Esophagus muscularis mucosa (tissue), 4 donors: Measurements from ENCODE around the gene MAN1C1. TPM values are rescaled to one million over a fixed set of nuclear protein-coding genes. Genes with fewer than 3 reads are reported as not detected.

Source experiments
- DNase-seq: peaks from one replicate; pipeline ENCODE4 v3.0.0-alpha.2; 2017; ENCODE audit errors: extremely low spot score
- H3K27ac ChIP-seq, 4 donors: fragments of 200-600 bp; sonication (generic); replicated peaks in 1 of 4; 1 replicate in 3 of 4; 2 replicates in 1 of 4; pipeline ENCODE4 v1.5.1; 2016 to 2019; ENCODE audit warnings: mild to moderate bottlenecking in 1 of 4
- H3K27me3 ChIP-seq, 4 donors: fragments of 200-600 bp; sonication (generic); one replicate each; pipeline versions ENCODE4 v1.5.1 to v1.6.0; 2016 to 2019
- H3K36me3 ChIP-seq, 4 donors: fragments of 200-600 bp; sonication (generic); one replicate each; pipeline ENCODE4 v1.5.1; 2016 to 2019
- H3K4me1 ChIP-seq, 4 donors: fragments of 200-600 bp; sonication (generic); one replicate each; pipeline ENCODE4 v1.5.1; 2016 to 2019
- H3K4me3 ChIP-seq, 4 donors: fragments of 200-600 bp; sonication (generic); 1 replicate in 2 of 4; 2 replicates in 2 of 4; pipeline ENCODE4 v1.5.1; 2016 to 2019; ENCODE audit warnings: mild to moderate bottlenecking in 4 of 4, moderate library complexity in 1 of 4
- H3K9me3 ChIP-seq, 4 donors: fragments of 200-600 bp; sonication (generic); 1 replicate in 3 of 4; 2 replicates in 1 of 4; pipeline ENCODE4 v1.5.1; 2016 to 2019
- CTCF ChIP-seq, 3 experiments: fragments of 200-600 bp in 2 of 3; fragments of 450-650 bp in 1 of 3; sonication (generic) in 2 of 3; IDR thresholded peaks; one replicate each; pipeline ENCODE4 v1.5.1; 2017 to 2019; ENCODE audit warnings: antibody characterized with exemption in 3 of 3, mild to moderate bottlenecking in 2 of 3, moderate library complexity in 1 of 3
- EP300 ChIP-seq: sonication (generic); formaldehyde crosslinking; IDR thresholded peaks from one replicate; pipeline ENCODE4 v1.6.1; 2017; ENCODE audit warnings: antibody characterized with exemption
- POLR2A ChIP-seq: fragments of 450-650 bp; IDR thresholded peaks from one replicate; pipeline ENCODE4 v1.6.1; 2017; ENCODE audit warnings: antibody characterized with exemption, moderate library complexity, mild to moderate bottlenecking, low read depth
- POLR2AphosphoS5 ChIP-seq, 2 donors: sonication (generic); formaldehyde crosslinking; IDR thresholded peaks; one replicate each; pipeline ENCODE4 v1.6.1; 2017; ENCODE audit warnings: antibody characterized with exemption in 2 of 2
- WGBS: methylation state at CpG from one replicate; pipeline ENCODE4 v1.1.5; 2018; 5-methylcytosine and 5-hydroxymethylcytosine counted together
- intact Hi-C: fragments of 100-400 bp; cut with DNase I; formaldehyde crosslinking; loops from one replicate; pipeline ENCODE4 v1.15.1; 2023
- total RNA-seq, 4 donors: library from RNA; depleted of rRNA; stranded (reverse); fragments of >200 nt; gene quantifications; one replicate each; pipeline versions ENCODE4 v1.1.0 to v1.2.1, GENCODE V29; 2016

MAN1C1 gene
- total RNA-seq, 4 donors from 2014 or later = 20.2 to 22.8 (median 20.7) TPM

DNA sequence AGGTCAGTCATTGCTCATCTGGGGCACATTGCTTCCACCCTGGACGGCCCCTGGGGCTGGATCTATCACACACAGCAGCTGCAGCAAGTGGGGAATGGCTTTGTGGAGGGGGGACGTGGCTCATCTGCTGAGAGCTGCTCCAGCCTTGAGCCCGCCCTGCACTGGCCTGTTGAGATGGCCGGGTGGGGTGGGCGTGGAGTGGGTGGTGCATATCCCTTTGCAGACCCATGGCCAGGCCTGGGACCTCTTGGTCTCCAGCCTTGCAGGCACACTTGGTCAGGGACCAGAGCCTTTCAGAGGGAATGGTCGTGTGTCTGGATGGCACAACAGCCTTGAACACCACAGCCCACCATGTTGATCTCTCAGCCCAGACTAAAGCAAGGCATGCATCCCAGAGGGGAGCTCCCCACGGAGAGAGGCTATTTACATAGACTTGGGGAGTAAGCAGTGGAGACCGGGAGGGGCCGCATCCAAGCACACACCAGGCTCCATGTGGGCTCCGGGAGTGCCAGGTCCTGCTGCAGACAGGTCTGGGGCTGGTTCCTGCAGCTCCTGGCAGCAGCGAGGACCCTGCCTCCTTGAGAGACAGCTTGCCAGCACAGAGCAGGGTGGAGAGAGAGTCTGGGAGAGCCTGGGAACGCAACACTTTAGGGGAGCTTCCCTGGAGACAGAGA, 130.6 kb downstream of the MAN1C1 start:
- intact Hi-C loops = no loop called here
- Histone ChIP-seq H3K9me3 (no peaks in the 10 kb centered on the region), H3K4me1 (peaks cover 28 to 60% (median 44%) of the 10 kb centered on the region in 4 donors), H3K4me3 (no peak overlapping the region), H3K27ac (no peak overlapping the region), H3K27me3 (no peaks in the 10 kb centered on the region), H3K36me3 (peaks cover 0 to 8% (median 5%) of the 10 kb centered on the region in 4 donors)
- no peak for DNase-seq
- 100% methylated on average over 1 of the region's 12 CpGs for WGBS
- no peak for TF ChIP-seq CTCF (IDR thresholded peaks at IDR 0.05)
- TF ChIP-seq POLR2A = no peak
- TF ChIP-seq EP300 = no peak
- no peak for TF ChIP-seq POLR2AphosphoS5 (IDR thresholded peaks at IDR 0.05)

- H3K9me3 ChIP-seq = no peaks in the 10 kb centered on the region
- H3K27me3 ChIP-seq = no peaks in the 10 kb centered on the region
- 82% methylated on average over 8 of the region's 8 CpGs for WGBS
- H3K27ac ChIP-seq = peak overlapping the region in 2 of 4 donors; percentile 40 to 65
- H3K36me3 ChIP-seq = peaks cover 0 to 15% (median 13%) of the 10 kb centered on the region in 4 donors
- intact Hi-C loops = no loop called here
- no peak overlapping the region for H3K4me3 ChIP-seq
- TF ChIP-seq POLR2AphosphoS5 (IDR thresholded peaks at IDR 0.05) (no peak), POLR2A (no peak), CTCF (IDR thresholded peaks at IDR 0.05) (no peak), EP300 (no peak)
- DNase-seq = no peak
- peaks cover 13 to 50% (median 31%) of the 10 kb centered on the region in 4 donors for H3K4me1 ChIP-seq
Observed at GRCh38 chr1:25748531-25749205, 132.1 kb downstream of the MAN1C1 start.

GRCh38 chr1:25750923-25751605, 134.5 kb downstream of the MAN1C1 start:
- DNase-seq = no peak
- no peak overlapping the region for H3K27ac ChIP-seq
- no peaks in the 10 kb centered on the region for H3K27me3 ChIP-seq
- 96% methylated on average over 6 of the region's 6 CpGs for WGBS
- intact Hi-C loops = no loop called here
- H3K36me3 ChIP-seq = peaks cover 3 to 20% (median 18%) of the 10 kb centered on the region in 4 donors
- H3K9me3 ChIP-seq = no peaks in the 10 kb centered on the region
- no peak for TF ChIP-seq CTCF (IDR thresholded peaks at IDR 0.05)
- no peak for TF ChIP-seq POLR2A
- no peak for TF ChIP-seq EP300
- no peak for TF ChIP-seq POLR2AphosphoS5 (IDR thresholded peaks at IDR 0.05)
- H3K4me1 ChIP-seq = peaks cover 0 to 45% (median 21%) of the 10 kb centered on the region in 4 donors
- no peak overlapping the region for H3K4me3 ChIP-seq

DNA sequence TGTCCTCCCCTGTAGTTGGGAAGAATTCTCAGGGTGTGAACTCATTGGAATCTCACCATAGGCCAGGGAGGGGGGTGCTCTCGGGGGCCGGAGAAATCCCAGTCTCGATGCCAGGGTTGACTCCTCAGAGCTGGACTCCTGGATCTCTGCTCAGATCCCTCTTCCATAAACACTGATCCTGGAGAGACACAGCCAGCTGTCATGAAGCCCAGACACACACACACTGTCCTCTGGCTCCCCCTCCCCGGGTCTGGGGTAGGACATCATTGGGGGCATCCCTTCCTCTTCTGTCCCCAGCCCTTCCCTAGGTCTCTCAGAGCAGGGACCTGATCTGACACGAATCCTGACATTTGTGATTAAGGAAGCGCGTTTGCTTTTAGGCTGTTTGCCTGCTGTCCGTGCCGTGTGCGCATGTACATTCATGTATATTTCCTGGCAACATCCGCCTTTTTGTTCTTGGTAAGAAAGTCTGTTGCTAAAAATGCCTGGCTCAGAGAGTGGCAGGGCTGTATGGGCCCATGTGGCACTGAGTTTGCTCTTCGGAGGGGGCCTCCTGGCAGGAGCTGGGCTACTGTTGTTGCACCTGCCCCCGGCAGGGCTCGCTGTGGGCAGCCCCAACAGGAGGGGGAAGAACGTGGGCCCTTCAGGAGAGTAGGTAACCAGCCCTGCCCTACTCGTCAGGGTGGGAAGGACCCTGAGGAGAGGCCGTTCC, 138.0 kb downstream of the MAN1C1 start:
- Histone ChIP-seq H3K36me3 (peaks cover 3 to 41% (median 27%) of the 10 kb centered on the region in 4 donors), H3K4me1 (peaks cover 0 to 19% (median 8%) of the 10 kb centered on the region in 4 donors), H3K9me3 (no peaks in the 10 kb centered on the region), H3K4me3 (no peak overlapping the region), H3K27ac (peak overlapping the region in 3 of 4 donors; percentile 31 to 65 (median 55)), H3K27me3 (no peaks in the 10 kb centered on the region)
- intact Hi-C loops = no loop called here
- TF ChIP-seq CTCF (IDR thresholded peaks at IDR 0.05) (peak in 1 of 3 experiments; percentile 11), POLR2A (no peak), POLR2AphosphoS5 (IDR thresholded peaks at IDR 0.05) (no peak), EP300 (no peak)
- no peak for DNase-seq
- 55% methylated on average over 15 of the region's 17 CpGs for WGBS
